HuH-7 (cell line): ENCODE results near the gene ADAM30.
A peak's percentile ranks its signal among the peaks of the same experiment; 100 is the strongest.
"Not testable (repeated sequence)": the region's sequence is repeated elsewhere in the genome, so short reads cannot be mapped to it uniquely, and the experiment has no call there.

Experiments used
- DNase-seq: peaks from one replicate; pipeline ENCODE4 v3.0.0; 2011; ENCODE audit warnings: low spot score

The ADAM30 gene

GRCh38 chr1:119873135-119874015 lies 22.9 kb downstream of the ADAM30 start:
- DNase-seq = no peak

- DNase-seq = no peak
These were observed 24.4 kb downstream of the ADAM30 start for GRCh38 chr1:119871881-119872280.

GRCh38 chr1:119870917-119871596 lies 25.3 kb downstream of the ADAM30 start:
- DNase-seq = peak; percentile 71

- DNase-seq = no peak
These were observed 26.3 kb downstream of the ADAM30 start for GRCh38 chr1:119869995-119870394.

GRCh38 chr1:119868176-119868575 lies 28.1 kb downstream of the ADAM30 start:
- no peak for DNase-seq

- no peak for DNase-seq
These were observed 29.9 kb downstream of the ADAM30 start for GRCh38 chr1:119866451-119866850.

GRCh38 chr1:119865627-119866026 lies 30.7 kb downstream of the ADAM30 start:
- no peak for DNase-seq

- no peak for DNase-seq
These were observed 34.0 kb downstream of the ADAM30 start for GRCh38 chr1:119862276-119862675.

- DNase-seq = no peak
These were observed 34.8 kb downstream of the ADAM30 start for GRCh38 chr1:119861547-119861946.

- no peak for DNase-seq
These were observed 36.7 kb downstream of the ADAM30 start for GRCh38 chr1:119859647-119860046.

GRCh38 chr1:119858556-119859214 lies 37.6 kb downstream of the ADAM30 start:
- DNase-seq = not testable (repeated sequence)

- DNase-seq = no peak
These were observed 38.2 kb downstream of the ADAM30 start for GRCh38 chr1:119858126-119858525.

- DNase-seq = no peak
These were observed 43.2 kb downstream of the ADAM30 start for GRCh38 chr1:119853155-119853554.

- not testable (repeated sequence) for DNase-seq
These were observed 52.1 kb downstream of the ADAM30 start for GRCh38 chr1:119844206-119844605.
